Transverse colon (tissue), 4 donors: Measurements from ENCODE around the gene DYNC1LI2. TPM values are rescaled to one million over a fixed set of nuclear protein-coding genes. Genes with fewer than 3 reads are reported as not detected.

Source experiments
- DNase-seq: peaks from one replicate; pipeline ENCODE4 v3.0.0-alpha.2; 2019
- H3K27ac ChIP-seq, 4 donors: fragments of 200-600 bp; sonication (generic); 2 replicates each; pipeline ENCODE4 v1.5.1; 2016 to 2018; ENCODE audit warnings: inconsistent platforms in 4 of 4
- H3K27me3 ChIP-seq: fragments of 200-600 bp; sonication (generic); 2 replicates; pipeline ENCODE4 v1.5.1; 2017; ENCODE audit warnings: inconsistent platforms
- H3K36me3 ChIP-seq, 4 donors: fragments of 200-600 bp; sonication (generic); 2 replicates each; pipeline ENCODE4 v1.5.1; 2017 to 2019; ENCODE audit warnings: inconsistent platforms in 4 of 4
- H3K4me1 ChIP-seq, 4 donors: fragments of 200-600 bp; sonication (generic); 2 replicates each; pipeline ENCODE4 v1.5.1; 2017 to 2020; ENCODE audit warnings: inconsistent platforms in 4 of 4
- H3K4me3 ChIP-seq, 4 donors: fragments of 200-600 bp; sonication (generic); 1 replicate in 1 of 4; 2 replicates in 3 of 4; pipeline versions ENCODE4 v1.5.1 to v1.6.1; 2017 to 2019; ENCODE audit warnings: inconsistent platforms in 4 of 4
- H3K9me3 ChIP-seq, 2 donors: fragments of 200-600 bp; sonication (generic); 2 replicates each; pipeline ENCODE4 v1.5.1; 2017 to 2019; ENCODE audit warnings: inconsistent platforms in 2 of 2
- EP300 ChIP-seq: sonication (generic); formaldehyde crosslinking; IDR thresholded peaks from one replicate; pipeline ENCODE4 v1.6.1; 2017; ENCODE audit warnings: antibody characterized with exemption, low read depth
- POLR2A ChIP-seq: fragments of 450-650 bp; IDR thresholded peaks from one replicate; pipeline ENCODE4 v1.6.1; 2016; ENCODE audit warnings: antibody characterized with exemption, mild to moderate bottlenecking, moderate library complexity
- POLR2AphosphoS5 ChIP-seq, 3 donors: sonication (generic); formaldehyde crosslinking; IDR thresholded peaks; one replicate each; pipeline ENCODE4 v1.6.1; 2016; ENCODE audit warnings: antibody characterized with exemption in 3 of 3
- WGBS, 2 donors: methylation state at CpG; one replicate each; pipeline ENCODE4 v1.1.5; 2018; ENCODE audit warnings: low coverage in 1 of 2; 5-methylcytosine and 5-hydroxymethylcytosine counted together
- in situ Hi-C, 4 donors: fragments of 200-750 bp; cut with MboI; loops; one replicate each; pipeline versions ENCODE4 v1.15.0 to v1.15.1; 2017; ENCODE audit warnings: low sequenced_read_pairs in 3 of 4, low pct_ligation_motif_present in 1 of 4, low pct_unique_long_range_greater_than_20kb in 1 of 4
- intact Hi-C: fragments of 100-400 bp; cut with DNase I; formaldehyde crosslinking; loops from one replicate; pipeline ENCODE4 v1.15.1; 2023; ENCODE audit warnings: low total_unique reads
- total RNA-seq, 4 donors: library from RNA; depleted of rRNA; stranded (reverse); fragments of >200 nt; gene quantifications; one replicate each; pipeline ENCODE4 v1.1.0, GENCODE V29; 2016
- TF ChIP-seq, protein P1 (sequence below), 5 experiments: fragments of 200-600 bp in 3 of 5; fragments of 450-650 bp in 2 of 5; sonication (generic) in 3 of 5; IDR thresholded peaks; 1 replicate in 2 of 5; 2 replicates in 3 of 5; pipeline ENCODE4 v1.5.1; 2016 to 2017; ENCODE audit warnings: antibody characterized with exemption in 5 of 5, inconsistent platforms in 3 of 5, mild to moderate bottlenecking in 2 of 5, moderate library complexity in 1 of 5

The DYNC1LI2 gene
- total RNA-seq, 4 donors from 2014 or later, result 199 to 393 (median 284) TPM

DNA sequence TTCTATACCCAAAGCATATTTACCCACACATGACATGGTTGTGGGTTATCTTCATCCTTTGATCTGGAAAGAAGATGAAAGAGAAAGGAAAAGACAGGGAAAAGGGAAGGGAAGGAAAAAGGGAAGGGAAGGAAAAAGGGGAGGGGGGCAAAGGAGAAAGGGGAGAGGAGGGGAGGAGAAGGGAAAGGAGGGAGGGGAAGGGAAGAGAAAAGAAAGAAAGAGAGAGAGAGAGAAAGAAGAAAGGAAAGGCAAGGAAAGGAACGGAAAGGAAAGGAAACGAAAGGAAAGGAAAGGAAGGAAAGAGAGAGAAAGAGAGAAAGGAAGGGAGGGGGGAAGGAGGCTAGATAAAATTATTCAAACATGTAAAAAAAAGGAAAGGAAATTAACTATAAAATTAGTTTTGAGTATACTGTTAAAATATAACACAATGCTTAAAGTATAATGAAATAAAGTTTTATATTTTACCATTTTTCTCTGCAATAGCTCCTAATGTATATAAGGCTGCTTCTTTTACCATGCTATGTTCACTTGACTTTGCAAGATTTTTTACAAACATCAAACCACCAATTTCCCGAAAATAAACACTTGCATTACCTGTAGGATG is 38.8 kb upstream of the DYNC1LI2 start:
- TF ChIP-seq POLR2AphosphoS5 (IDR thresholded peaks at IDR 0.05) (no peak), POLR2A (no peak)
- TF ChIP-seq, protein P1, sequence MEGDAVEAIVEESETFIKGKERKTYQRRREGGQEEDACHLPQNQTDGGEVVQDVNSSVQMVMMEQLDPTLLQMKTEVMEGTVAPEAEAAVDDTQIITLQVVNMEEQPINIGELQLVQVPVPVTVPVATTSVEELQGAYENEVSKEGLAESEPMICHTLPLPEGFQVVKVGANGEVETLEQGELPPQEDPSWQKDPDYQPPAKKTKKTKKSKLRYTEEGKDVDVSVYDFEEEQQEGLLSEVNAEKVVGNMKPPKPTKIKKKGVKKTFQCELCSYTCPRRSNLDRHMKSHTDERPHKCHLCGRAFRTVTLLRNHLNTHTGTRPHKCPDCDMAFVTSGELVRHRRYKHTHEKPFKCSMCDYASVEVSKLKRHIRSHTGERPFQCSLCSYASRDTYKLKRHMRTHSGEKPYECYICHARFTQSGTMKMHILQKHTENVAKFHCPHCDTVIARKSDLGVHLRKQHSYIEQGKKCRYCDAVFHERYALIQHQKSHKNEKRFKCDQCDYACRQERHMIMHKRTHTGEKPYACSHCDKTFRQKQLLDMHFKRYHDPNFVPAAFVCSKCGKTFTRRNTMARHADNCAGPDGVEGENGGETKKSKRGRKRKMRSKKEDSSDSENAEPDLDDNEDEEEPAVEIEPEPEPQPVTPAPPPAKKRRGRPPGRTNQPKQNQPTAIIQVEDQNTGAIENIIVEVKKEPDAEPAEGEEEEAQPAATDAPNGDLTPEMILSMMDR (IDR thresholded peaks at IDR 0.05), result no peak
- WGBS, 2 donors, result 74 to 83% methylated on average over 3 of the region's 3 CpGs
- Histone ChIP-seq H3K4me1 (no peaks in the 10 kb centered on the region), H3K9me3 (no peaks in the 10 kb centered on the region), H3K4me3 (no peak overlapping the region), H3K36me3 (no peaks in the 10 kb centered on the region), H3K27ac (no peak overlapping the region), H3K27me3 (no peaks in the 10 kb centered on the region)
- DNase-seq, result no peak
- in situ Hi-C loops, result no loop called here
- intact Hi-C loops, result no loop called here

DNA sequence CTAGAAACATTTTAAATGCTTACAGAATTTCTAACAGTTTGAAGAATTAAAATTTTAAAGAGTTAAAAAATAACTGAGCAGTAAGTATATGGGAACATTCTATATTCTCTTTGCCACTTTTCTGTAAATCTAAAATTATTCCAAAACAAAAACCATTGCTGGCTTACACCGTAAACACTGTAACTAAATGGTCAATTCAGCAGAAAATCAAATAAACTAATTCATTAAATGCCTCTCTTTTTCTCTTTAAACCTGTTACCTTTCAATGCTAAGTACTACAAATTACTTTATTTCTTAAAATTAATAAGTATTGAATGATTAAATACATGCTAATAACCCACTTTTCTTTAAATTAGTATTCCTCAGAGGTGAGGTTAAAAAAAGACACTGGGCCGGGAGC is 36.0 kb upstream of the DYNC1LI2 start:
- no peaks in the 10 kb centered on the region for H3K4me1 ChIP-seq
- WGBS, 2 donors, result 93 to 98% methylated on average over 2 of the region's 2 CpGs
- intact Hi-C loops, result no loop called here
- no peaks in the 10 kb centered on the region for H3K9me3 ChIP-seq
- DNase-seq, result no peak
- TF ChIP-seq POLR2A, result no peak
- no peak for TF ChIP-seq POLR2AphosphoS5 (IDR thresholded peaks at IDR 0.05)
- TF ChIP-seq EP300, result no peak
- TF ChIP-seq, protein P1 (IDR thresholded peaks at IDR 0.05), result no peak
- no peak overlapping the region for H3K4me3 ChIP-seq
- in situ Hi-C loops, result no loop called here
- no peaks in the 10 kb centered on the region for H3K27me3 ChIP-seq
- H3K36me3 ChIP-seq, result no peaks in the 10 kb centered on the region
- H3K27ac ChIP-seq, result no peak overlapping the region

DNA sequence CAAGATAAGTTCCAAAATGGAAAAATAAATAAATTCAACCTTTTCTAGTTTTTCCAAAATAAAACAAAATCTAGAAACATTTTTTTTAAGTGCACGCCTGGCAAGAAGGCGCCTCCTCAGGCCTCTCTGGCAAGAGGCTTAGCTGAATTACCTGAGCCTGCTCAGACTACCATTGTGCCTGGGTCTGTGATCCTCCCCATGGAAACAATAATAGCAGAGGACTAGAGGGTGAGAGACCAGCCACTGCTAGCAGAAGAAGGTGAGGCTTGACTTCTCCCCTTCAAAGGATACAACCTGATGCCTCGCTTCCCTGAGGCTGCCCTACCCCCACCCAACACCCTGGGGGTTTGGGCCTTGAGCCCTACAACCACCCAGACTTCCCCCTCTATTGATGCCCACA is 35.1 kb upstream of the DYNC1LI2 start:
- no peak for DNase-seq
- Histone ChIP-seq H3K4me3 (no peak overlapping the region), H3K9me3 (no peaks in the 10 kb centered on the region), H3K36me3 (no peaks in the 10 kb centered on the region), H3K27ac (no peak overlapping the region), H3K4me1 (no peaks in the 10 kb centered on the region), H3K27me3 (no peaks in the 10 kb centered on the region)
- in situ Hi-C loops, result no loop called here
- 89 to 100% methylated on average over 2 to 3 of the region's 3 CpGs for WGBS, 2 donors
- TF ChIP-seq POLR2AphosphoS5 (IDR thresholded peaks at IDR 0.05), result no peak
- TF ChIP-seq, protein P1 (IDR thresholded peaks at IDR 0.05), result no peak
- TF ChIP-seq POLR2A, result no peak
- TF ChIP-seq EP300, result no peak
- intact Hi-C loops, result no loop called here

GRCh38 chr16:66776457-66776856 is 25.0 kb upstream of the DYNC1LI2 start:
- no peak for DNase-seq
- no peaks in the 10 kb centered on the region for H3K9me3 ChIP-seq
- no peaks in the 10 kb centered on the region for H3K4me1 ChIP-seq
- intact Hi-C loops, result no loop called here
- H3K27me3 ChIP-seq, result no peaks in the 10 kb centered on the region
- H3K36me3 ChIP-seq, result no peaks in the 10 kb centered on the region
- no peak overlapping the region for H3K27ac ChIP-seq
- TF ChIP-seq EP300 (no peak), POLR2AphosphoS5 (IDR thresholded peaks at IDR 0.05) (no peak), POLR2A (no peak)
- TF ChIP-seq, protein P1 (IDR thresholded peaks at IDR 0.05), result no peak
- in situ Hi-C loops, result no loop called here
- H3K4me3 ChIP-seq, result no peak overlapping the region
